ENCODE results near the gene TDRD10.
A peak's percentile ranks its signal among the peaks of the same experiment; 100 is the strongest.

Gene TDRD10

DNA sequence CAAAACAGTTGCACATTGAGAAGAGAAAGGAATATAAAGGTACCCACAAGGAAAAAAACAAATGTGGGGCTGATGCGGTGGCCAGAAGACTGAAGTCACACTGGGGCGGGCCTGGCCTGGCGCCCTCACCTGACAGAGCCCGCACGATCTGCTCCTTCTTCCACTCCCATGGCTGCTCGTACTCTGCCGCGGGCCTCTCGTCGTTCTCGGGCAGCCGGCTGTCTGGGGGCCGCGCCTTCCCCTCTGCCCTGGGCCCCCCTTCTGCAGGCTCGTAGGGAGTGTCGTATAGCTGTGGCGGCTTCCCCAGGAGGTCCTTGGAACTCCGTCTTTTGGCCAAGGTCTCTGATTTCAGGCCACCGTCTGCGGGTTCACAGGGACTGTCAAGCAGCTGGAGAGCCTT lies 13.1 kb upstream of the TDRD10 start:
- Histone ChIP-seq H3K36me3 (ENCODE audit: insufficient read depth, low read length) (no peaks in the 10 kb centered on the region), H3K9me3 (ENCODE audit: control insufficient read depth, insufficient read depth, low read length) (no peaks in the 10 kb centered on the region), H3K4me1 (ENCODE audit: insufficient read depth, low read length) (peaks cover 10% of the 10 kb centered on the region), H3K9ac (ENCODE audit: low read depth, low read length) (no peak overlapping the region)

DNA sequence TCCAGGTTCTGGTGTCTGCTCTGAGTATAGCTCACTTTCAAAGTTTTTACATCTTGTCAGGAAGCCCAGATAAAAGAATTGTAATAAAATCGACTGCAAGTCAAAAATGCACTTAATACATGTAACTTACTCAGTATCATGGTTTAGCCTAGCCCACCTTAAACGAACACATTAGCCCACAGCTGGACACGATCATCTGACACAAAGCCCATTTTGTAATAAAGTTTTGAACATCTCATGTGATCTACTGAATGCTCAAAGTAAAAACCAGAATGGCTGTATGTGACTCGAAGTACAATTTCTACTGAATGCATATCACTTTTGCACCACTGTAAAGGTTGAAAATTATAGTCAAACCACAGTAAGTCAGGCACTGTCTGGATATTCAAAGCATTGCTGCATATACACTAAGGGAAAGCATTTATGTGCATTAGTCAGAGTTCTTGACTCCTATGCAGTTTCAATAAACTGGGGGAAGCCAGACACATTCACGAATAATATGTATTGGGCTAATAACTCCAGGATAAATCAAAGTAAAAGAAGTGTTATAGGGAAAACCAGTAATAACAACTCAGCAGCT lies 12.2 kb upstream of the TDRD10 start:
- Histone ChIP-seq H3K9me3 (ENCODE audit: control insufficient read depth, insufficient read depth, low read length) (no peaks in the 10 kb centered on the region), H3K4me1 (ENCODE audit: insufficient read depth, low read length) (peaks cover 10% of the 10 kb centered on the region), H3K9ac (ENCODE audit: low read depth, low read length) (no peak overlapping the region), H3K36me3 (ENCODE audit: insufficient read depth, low read length) (no peaks in the 10 kb centered on the region)

DNA sequence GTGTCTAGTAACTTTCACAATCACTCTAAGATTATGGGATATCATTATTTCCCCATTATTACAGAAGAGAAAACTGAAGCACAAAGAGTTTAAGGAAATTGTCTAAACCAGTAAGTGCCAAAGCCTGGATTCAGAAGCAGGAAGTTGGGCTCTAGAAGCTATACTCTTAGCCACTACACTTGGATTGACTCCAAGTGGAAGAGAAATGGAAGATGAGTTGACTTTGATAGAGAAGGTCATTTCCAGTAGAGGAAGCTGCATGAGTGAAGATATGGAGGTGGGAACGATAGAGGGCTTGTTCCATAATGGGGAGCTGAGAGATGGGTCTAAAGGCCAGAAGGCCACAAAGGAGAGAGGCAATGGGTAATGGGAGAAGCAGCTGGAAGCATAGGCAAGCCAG lies 11.7 kb upstream of the TDRD10 start:
- H3K4me1 ChIP-seq (ENCODE audit: insufficient read depth, low read length) = peaks cover 10% of the 10 kb centered on the region
- H3K36me3 ChIP-seq (ENCODE audit: insufficient read depth, low read length) = no peaks in the 10 kb centered on the region
- H3K9me3 ChIP-seq (ENCODE audit: control insufficient read depth, insufficient read depth, low read length) = no peaks in the 10 kb centered on the region
- no peak overlapping the region for H3K9ac ChIP-seq (ENCODE audit: low read depth, low read length)

- Histone ChIP-seq H3K4me1 (ENCODE audit: insufficient read depth, low read length) (peaks cover 10% of the 10 kb centered on the region), H3K9ac (ENCODE audit: low read depth, low read length) (no peak overlapping the region), H3K36me3 (ENCODE audit: insufficient read depth, low read length) (no peaks in the 10 kb centered on the region), H3K9me3 (ENCODE audit: control insufficient read depth, insufficient read depth, low read length) (no peaks in the 10 kb centered on the region)
Observed at GRCh38 chr1:154492115-154492514, 9.9 kb upstream of the TDRD10 start.

DNA sequence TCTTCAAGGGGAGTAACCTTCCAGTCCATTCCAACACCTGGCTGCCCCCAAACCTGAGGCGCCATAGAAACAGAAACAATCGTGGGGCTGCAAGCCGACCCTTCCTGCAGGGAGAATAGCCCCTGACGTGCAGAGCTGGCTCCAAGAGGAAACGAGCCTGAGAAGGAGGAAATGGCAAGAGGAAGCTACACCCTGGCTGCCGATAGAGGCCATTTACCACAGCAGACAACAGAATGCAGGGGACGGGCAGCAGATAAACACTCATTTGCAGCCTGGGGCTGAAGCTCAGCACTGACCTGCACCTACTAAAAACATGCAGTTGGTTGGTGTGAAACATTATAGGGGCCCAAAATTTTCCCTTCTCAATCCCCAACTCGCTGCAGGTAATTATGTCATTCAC lies 8.7 kb upstream of the TDRD10 start:
- Histone ChIP-seq H3K36me3 (ENCODE audit: insufficient read depth, low read length) (no peaks in the 10 kb centered on the region), H3K9me3 (ENCODE audit: control insufficient read depth, insufficient read depth, low read length) (no peaks in the 10 kb centered on the region), H3K4me1 (ENCODE audit: insufficient read depth, low read length) (peaks cover 10% of the 10 kb centered on the region), H3K9ac (ENCODE audit: low read depth, low read length) (no peak overlapping the region)

DNA sequence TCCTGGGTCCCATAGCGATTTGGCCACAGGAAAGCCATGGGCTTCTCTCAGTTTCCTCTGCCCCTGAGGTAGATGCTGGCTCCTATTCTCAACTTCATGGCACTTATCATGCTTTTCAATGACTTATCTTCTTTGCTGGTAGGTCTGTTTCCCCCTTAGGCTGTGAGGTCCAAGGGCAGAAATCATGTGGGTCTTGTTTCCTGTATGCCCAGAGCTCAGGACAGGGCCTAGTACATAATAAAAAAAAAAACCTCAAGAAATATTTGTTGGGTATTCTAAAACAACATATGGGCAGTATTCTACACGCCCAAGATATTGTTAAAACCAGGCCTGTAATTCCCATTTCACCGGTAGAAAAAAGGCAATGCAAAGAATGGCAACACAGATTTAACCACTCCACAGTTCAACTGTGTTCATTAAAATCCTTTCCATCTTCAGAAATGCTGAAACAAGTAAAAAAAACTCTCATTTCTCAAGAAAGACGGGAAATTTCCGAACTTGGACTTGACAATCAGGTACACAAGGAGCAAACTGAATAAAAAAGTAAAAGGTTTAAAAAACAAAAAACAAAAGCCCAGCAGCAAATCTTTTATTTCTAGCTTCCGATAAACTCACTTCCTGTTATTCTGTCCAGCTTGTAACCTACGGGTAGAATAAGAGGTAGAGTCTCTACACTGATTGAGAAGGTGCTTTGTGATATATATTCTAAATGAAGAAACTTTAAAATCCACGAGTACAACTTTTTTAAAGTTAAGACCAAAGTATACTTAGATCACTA lies 6.3 kb upstream of the TDRD10 start:
- Histone ChIP-seq H3K9me3 (ENCODE audit: control insufficient read depth, insufficient read depth, low read length) (no peaks in the 10 kb centered on the region), H3K4me1 (ENCODE audit: insufficient read depth, low read length) (peaks cover 10% of the 10 kb centered on the region), H3K36me3 (ENCODE audit: insufficient read depth, low read length) (no peaks in the 10 kb centered on the region), H3K9ac (ENCODE audit: low read depth, low read length) (no peak overlapping the region)

DNA sequence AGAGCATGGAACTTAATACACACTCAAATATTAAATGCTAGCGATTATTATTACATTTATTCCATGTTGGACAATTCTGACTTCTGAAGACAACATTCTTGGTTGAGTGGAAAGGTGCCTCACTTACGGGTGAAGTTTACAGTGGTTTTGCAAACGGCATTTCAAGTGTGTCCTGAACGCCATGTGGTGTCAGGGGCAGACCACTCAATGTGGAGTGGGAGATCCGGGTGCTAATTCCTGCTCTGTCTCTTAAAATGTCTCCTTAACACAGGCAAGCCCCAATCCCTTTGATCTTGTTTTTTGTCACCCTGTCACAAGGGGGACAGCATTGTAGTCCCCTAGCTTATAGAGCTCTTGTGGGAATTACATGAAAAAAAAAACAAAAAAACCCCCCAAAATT lies 5.6 kb upstream of the TDRD10 start:
- Histone ChIP-seq H3K4me1 (ENCODE audit: insufficient read depth, low read length) (peaks cover 10% of the 10 kb centered on the region), H3K9ac (ENCODE audit: low read depth, low read length) (no peak overlapping the region), H3K9me3 (ENCODE audit: control insufficient read depth, insufficient read depth, low read length) (no peaks in the 10 kb centered on the region), H3K36me3 (ENCODE audit: insufficient read depth, low read length) (no peaks in the 10 kb centered on the region)

DNA sequence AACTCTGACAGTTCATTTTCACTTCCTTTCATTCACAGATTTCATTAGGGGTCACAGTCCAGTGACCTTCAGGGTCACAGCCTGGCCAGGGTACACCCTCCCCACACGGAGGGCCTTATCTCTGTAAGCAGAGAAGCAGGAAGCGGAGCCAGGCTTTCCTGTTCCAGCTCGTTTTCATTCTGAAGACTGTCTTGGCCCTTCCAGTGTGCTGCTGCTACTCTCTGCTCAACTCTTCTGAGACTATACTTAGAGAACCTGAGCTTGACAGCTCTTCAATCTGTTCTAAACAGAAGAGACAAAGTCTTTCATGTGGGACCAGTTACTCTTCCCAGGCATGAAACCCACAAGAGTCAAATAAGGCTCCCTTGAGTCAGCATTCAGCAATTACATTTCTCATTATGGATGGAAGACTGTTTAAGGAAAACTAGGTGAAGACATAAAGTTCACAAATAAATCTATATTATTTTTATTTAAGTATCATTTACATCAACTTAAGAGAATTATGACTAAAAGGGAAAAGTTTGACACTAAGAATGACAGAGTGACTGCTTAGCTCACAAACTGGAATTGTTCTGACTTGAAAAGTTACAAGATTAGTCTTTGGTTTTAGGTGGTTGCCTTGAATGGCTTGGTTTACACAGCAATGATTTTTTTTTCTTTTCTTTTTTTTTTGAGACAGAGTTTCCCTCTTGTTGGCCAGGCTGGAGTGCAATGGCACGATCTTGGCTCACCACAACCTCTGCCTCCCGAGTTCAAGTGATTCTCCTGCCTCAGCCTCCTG lies 4.8 kb upstream of the TDRD10 start:
- H3K9ac ChIP-seq (ENCODE audit: low read depth, low read length) = no peak overlapping the region
- no peaks in the 10 kb centered on the region for H3K9me3 ChIP-seq (ENCODE audit: control insufficient read depth, insufficient read depth, low read length)
- peaks cover 10% of the 10 kb centered on the region for H3K4me1 ChIP-seq (ENCODE audit: insufficient read depth, low read length)
- no peaks in the 10 kb centered on the region for H3K36me3 ChIP-seq (ENCODE audit: insufficient read depth, low read length)

DNA sequence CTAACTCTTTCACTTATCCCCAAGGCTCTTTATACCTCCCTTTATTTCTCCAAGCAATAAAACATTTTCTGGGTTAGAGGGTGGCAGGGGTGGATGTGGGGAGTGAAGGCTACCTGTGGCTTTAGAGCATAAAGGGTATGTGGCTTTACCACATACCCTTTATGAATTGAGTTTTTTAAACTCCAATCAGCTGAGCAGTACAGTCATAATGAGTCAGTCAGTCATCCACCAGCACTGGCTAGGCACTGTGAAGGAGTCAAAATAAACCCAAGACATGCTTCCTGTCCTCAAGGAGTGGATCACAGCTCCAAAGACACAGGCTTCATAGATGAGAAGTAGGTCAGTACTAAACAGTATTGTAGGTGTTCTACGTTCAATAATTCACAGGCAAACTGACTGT lies 2.6 kb upstream of the TDRD10 start:
- no peaks in the 10 kb centered on the region for H3K4me1 ChIP-seq (ENCODE audit: insufficient read depth, low read length)
- no peak overlapping the region for H3K9ac ChIP-seq (ENCODE audit: low read depth, low read length)
- H3K9me3 ChIP-seq (ENCODE audit: control insufficient read depth, insufficient read depth, low read length) = no peaks in the 10 kb centered on the region; the same call in 1 of the 2 replicates
- H3K36me3 ChIP-seq (ENCODE audit: insufficient read depth, low read length) = no peaks in the 10 kb centered on the region

- Histone ChIP-seq H3K36me3 (ENCODE audit: insufficient read depth, low read length) (no peaks in the 10 kb centered on the region), H3K9ac (ENCODE audit: low read depth, low read length) (no peak overlapping the region), H3K4me1 (ENCODE audit: insufficient read depth, low read length) (no peaks in the 10 kb centered on the region), H3K9me3 (ENCODE audit: control insufficient read depth, insufficient read depth, low read length) (no peaks in the 10 kb centered on the region; the same call in 1 of the 2 replicates)
Observed at GRCh38 chr1:154500533-154500932, 1.5 kb upstream of the TDRD10 start.

DNA sequence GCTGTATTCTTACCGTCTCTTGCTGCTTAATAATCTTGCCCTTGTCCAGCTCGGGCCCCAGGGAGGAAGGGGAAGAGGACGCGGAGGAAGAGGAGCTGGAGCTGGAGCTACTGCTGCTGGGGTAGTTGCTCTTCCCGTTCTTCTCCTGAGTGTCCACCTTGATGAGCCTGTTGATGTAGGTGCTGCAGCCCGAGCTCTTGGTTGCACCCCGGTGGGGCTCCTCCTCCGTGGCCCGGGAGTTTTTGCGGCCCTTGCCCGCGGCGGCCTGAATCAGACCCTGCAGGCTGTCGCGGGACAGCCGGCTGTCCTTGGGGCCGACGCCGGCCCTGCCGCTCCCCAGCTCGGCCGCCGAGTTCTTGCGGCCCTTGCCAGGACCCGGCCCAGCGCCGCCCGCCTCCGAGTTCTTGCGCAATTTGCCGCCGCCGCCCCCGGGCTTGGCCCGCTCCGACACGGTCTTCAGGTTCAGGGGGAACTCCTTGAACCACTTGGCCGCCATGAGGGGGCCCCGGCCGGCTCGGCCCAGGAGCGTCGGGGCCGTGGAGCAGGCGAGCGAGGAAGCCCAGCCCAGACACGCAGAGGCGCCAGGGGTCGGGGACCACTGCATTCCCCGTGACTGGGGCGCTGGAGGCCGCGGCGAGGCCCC lies 475 bp upstream of the TDRD10 start:
- H3K9me3 ChIP-seq (ENCODE audit: control insufficient read depth, insufficient read depth, low read length) = no peaks in the 10 kb centered on the region; the same call in 1 of the 2 replicates
- no peaks in the 10 kb centered on the region for H3K4me1 ChIP-seq (ENCODE audit: insufficient read depth, low read length)
- H3K9ac ChIP-seq (ENCODE audit: low read depth, low read length) = peak overlapping the region; percentile 48; the same call in 1 of the 2 replicates
- H3K36me3 ChIP-seq (ENCODE audit: insufficient read depth, low read length) = no peaks in the 10 kb centered on the region

GRCh38 chr1:154502744-154503115 lies 711 bp downstream of the TDRD10 start:
- Histone ChIP-seq H3K36me3 (ENCODE audit: insufficient read depth, low read length) (no peaks in the 10 kb centered on the region), H3K9ac (ENCODE audit: low read depth, low read length) (peak overlapping the region; percentile 48; the same call in 1 of the 2 replicates), H3K9me3 (ENCODE audit: control insufficient read depth, insufficient read depth, low read length) (no peaks in the 10 kb centered on the region; the same call in 1 of the 2 replicates), H3K4me1 (ENCODE audit: insufficient read depth, low read length) (no peaks in the 10 kb centered on the region)

- H3K4me1 ChIP-seq (ENCODE audit: insufficient read depth, low read length) = no peaks in the 10 kb centered on the region
- no peaks in the 10 kb centered on the region for H3K36me3 ChIP-seq (ENCODE audit: insufficient read depth, low read length)
- H3K9ac ChIP-seq (ENCODE audit: low read depth, low read length) = no peak overlapping the region
- H3K9me3 ChIP-seq (ENCODE audit: control insufficient read depth, insufficient read depth, low read length) = no peaks in the 10 kb centered on the region; the same call in 1 of the 2 replicates
Observed at GRCh38 chr1:154503898-154504297, 1.9 kb downstream of the TDRD10 start.

- Histone ChIP-seq H3K9ac (ENCODE audit: low read depth, low read length) (no peak overlapping the region), H3K4me1 (ENCODE audit: insufficient read depth, low read length) (no peaks in the 10 kb centered on the region), H3K9me3 (ENCODE audit: control insufficient read depth, insufficient read depth, low read length) (no peaks in the 10 kb centered on the region), H3K36me3 (ENCODE audit: insufficient read depth, low read length) (no peaks in the 10 kb centered on the region)
Observed at GRCh38 chr1:154512760-154513159, 10.7 kb downstream of the TDRD10 start.

Measured in ES-I3 (cell line).